ENCODE data around the gene TAS2R3.

DNA sequence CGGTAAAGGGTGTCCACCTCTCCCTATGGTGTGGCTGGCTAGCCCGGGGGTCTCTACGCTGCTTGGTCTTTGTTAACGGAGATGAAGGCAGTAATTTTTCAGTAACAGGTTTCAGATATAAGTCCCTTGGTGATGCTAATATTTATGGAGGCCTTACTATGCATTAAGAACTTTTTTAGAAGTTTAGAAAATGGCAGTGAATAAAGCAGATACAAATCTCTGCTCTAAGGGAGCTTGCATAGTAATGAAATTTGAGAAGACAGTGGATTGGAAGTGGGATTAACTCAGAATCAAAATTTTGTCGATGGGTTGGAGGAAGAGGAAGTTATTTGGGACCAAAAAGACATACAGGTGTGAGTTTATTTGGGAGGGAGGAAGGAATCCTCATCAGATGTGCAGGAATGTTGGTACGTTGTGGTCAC, 25.3 kb upstream of the TAS2R3 start:
- TF ChIP-seq, protein P1, sequence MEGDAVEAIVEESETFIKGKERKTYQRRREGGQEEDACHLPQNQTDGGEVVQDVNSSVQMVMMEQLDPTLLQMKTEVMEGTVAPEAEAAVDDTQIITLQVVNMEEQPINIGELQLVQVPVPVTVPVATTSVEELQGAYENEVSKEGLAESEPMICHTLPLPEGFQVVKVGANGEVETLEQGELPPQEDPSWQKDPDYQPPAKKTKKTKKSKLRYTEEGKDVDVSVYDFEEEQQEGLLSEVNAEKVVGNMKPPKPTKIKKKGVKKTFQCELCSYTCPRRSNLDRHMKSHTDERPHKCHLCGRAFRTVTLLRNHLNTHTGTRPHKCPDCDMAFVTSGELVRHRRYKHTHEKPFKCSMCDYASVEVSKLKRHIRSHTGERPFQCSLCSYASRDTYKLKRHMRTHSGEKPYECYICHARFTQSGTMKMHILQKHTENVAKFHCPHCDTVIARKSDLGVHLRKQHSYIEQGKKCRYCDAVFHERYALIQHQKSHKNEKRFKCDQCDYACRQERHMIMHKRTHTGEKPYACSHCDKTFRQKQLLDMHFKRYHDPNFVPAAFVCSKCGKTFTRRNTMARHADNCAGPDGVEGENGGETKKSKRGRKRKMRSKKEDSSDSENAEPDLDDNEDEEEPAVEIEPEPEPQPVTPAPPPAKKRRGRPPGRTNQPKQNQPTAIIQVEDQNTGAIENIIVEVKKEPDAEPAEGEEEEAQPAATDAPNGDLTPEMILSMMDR (IDR thresholded peaks at IDR 0.05), result no peak
- TF ChIP-seq OVOL2 (CRISPR knock-in tag; IDR thresholded peaks at IDR 0.05; ENCODE audit: borderline replicate concordance) (no peak), NR2C2 (CRISPR knock-in tag; IDR thresholded peaks at IDR 0.05) (no peak), GABPB1 (CRISPR knock-in tag; IDR thresholded peaks at IDR 0.05) (no peak), FOXP1 (CRISPR knock-in tag; IDR thresholded peaks at IDR 0.05; ENCODE audit: borderline replicate concordance) (no peak), PRRX2 (CRISPR knock-in tag; IDR thresholded peaks at IDR 0.05) (no peak), MXD4 (CRISPR knock-in tag; IDR thresholded peaks at IDR 0.05; ENCODE audit: borderline replicate concordance) (no peak), TCF7 (CRISPR knock-in tag; IDR thresholded peaks at IDR 0.05; ENCODE audit: low read depth) (no peak)
- TF ChIP-seq, protein P2, sequence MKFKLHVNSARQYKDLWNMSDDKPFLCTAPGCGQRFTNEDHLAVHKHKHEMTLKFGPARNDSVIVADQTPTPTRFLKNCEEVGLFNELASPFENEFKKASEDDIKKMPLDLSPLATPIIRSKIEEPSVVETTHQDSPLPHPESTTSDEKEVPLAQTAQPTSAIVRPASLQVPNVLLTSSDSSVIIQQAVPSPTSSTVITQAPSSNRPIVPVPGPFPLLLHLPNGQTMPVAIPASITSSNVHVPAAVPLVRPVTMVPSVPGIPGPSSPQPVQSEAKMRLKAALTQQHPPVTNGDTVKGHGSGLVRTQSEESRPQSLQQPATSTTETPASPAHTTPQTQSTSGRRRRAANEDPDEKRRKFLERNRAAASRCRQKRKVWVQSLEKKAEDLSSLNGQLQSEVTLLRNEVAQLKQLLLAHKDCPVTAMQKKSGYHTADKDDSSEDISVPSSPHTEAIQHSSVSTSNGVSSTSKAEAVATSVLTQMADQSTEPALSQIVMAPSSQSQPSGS (CRISPR knock-in tag; IDR thresholded peaks at IDR 0.05; ENCODE audit: borderline replicate concordance, low read depth), result no peak
- TF ChIP-seq, protein P3, sequence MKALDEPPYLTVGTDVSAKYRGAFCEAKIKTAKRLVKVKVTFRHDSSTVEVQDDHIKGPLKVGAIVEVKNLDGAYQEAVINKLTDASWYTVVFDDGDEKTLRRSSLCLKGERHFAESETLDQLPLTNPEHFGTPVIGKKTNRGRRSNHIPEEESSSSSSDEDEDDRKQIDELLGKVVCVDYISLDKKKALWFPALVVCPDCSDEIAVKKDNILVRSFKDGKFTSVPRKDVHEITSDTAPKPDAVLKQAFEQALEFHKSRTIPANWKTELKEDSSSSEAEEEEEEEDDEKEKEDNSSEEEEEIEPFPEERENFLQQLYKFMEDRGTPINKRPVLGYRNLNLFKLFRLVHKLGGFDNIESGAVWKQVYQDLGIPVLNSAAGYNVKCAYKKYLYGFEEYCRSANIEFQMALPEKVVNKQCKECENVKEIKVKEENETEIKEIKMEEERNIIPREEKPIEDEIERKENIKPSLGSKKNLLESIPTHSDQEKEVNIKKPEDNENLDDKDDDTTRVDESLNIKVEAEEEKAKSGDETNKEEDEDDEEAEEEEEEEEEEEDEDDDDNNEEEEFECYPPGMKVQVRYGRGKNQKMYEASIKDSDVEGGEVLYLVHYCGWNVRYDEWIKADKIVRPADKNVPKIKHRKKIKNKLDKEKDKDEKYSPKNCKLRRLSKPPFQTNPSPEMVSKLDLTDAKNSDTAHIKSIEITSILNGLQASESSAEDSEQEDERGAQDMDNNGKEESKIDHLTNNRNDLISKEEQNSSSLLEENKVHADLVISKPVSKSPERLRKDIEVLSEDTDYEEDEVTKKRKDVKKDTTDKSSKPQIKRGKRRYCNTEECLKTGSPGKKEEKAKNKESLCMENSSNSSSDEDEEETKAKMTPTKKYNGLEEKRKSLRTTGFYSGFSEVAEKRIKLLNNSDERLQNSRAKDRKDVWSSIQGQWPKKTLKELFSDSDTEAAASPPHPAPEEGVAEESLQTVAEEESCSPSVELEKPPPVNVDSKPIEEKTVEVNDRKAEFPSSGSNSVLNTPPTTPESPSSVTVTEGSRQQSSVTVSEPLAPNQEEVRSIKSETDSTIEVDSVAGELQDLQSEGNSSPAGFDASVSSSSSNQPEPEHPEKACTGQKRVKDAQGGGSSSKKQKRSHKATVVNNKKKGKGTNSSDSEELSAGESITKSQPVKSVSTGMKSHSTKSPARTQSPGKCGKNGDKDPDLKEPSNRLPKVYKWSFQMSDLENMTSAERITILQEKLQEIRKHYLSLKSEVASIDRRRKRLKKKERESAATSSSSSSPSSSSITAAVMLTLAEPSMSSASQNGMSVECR (CRISPR knock-in tag; IDR thresholded peaks at IDR 0.05; ENCODE audit: borderline replicate concordance), result no peak
- TF ChIP-seq, protein P4, sequence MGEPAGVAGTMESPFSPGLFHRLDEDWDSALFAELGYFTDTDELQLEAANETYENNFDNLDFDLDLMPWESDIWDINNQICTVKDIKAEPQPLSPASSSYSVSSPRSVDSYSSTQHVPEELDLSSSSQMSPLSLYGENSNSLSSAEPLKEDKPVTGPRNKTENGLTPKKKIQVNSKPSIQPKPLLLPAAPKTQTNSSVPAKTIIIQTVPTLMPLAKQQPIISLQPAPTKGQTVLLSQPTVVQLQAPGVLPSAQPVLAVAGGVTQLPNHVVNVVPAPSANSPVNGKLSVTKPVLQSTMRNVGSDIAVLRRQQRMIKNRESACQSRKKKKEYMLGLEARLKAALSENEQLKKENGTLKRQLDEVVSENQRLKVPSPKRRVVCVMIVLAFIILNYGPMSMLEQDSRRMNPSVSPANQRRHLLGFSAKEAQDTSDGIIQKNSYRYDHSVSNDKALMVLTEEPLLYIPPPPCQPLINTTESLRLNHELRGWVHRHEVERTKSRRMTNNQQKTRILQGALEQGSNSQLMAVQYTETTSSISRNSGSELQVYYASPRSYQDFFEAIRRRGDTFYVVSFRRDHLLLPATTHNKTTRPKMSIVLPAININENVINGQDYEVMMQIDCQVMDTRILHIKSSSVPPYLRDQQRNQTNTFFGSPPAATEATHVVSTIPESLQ (CRISPR knock-in tag; IDR thresholded peaks at IDR 0.05), result no peak
- TF ChIP-seq, protein P5, sequence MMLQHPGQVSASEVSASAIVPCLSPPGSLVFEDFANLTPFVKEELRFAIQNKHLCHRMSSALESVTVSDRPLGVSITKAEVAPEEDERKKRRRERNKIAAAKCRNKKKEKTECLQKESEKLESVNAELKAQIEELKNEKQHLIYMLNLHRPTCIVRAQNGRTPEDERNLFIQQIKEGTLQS (CRISPR knock-in tag; conservative IDR thresholded peaks at IDR 0.05), result no peak

Measured in WTC11 (cell line).